H1 (cell line): ENCODE measurements around the gene LPO. TPM values are rescaled to one million over a fixed set of nuclear protein-coding genes. Genes with fewer than 3 reads are reported as not detected.

Experiments
- CREB1 ChIP-seq: IDR thresholded peaks from 2 replicates; pipeline ENCODE4 v1.6.1; 2012; ENCODE audit warnings: inconsistent platforms
- MAFK ChIP-seq: IDR thresholded peaks from 2 replicates; pipeline ENCODE4 v1.6.1; 2012; ENCODE audit warnings: low read depth, mild to moderate bottlenecking, improper control_type of control experiment, low read length
- SIRT6 ChIP-seq: IDR thresholded peaks from one replicate; pipeline ENCODE4 v1.7.1; 2012; ENCODE audit warnings: low read length, inconsistent platforms
- TCF12 ChIP-seq: IDR thresholded peaks from 2 replicates; pipeline ENCODE4 v1.6.1; 2011; ENCODE audit warnings: low read depth, mild to moderate bottlenecking, low read length
- polyA plus RNA-seq, 7 experiments: library from polyadenylated mRNA; depleted of rRNA in 3 of 7; stranded (reverse) in 5 of 7; unstranded in 2 of 7; fragments of >200 nt in 5 of 7; fragments of 200-250 nt in 2 of 7; gene quantifications; 1 replicate in 5 of 7; 2 replicates in 1 of 7; 4 replicates in 1 of 7; pipeline versions ENCODE4 v1.2.1 to v1.2.3, GENCODE V29; 2011 to 2013; ENCODE audit warnings: missing spikeins in 2 of 7, mixed read lengths in 2 of 7
- total RNA-seq: library from RNA; stranded (reverse); fragmentation: NEBNext Ultra II Directional; extraction: Animal tissue kit (Norgen Biotek cat#: 25700); gene quantifications from 2 replicates; pipeline ENCODE4 v1.2.1, GENCODE V29; 2021

LPO gene
- total and polyA plus RNA-seq, 2 of the 8 experiments (the other 6 are each of a cell fraction or from before 2014, with no cell fraction given) = 0.38 to 0.52 TPM

- TF ChIP-seq MAFK (no peak), CREB1 (no peak), TCF12 (no peak), SIRT6 (no peak)
Observed at GRCh38 chr17:58219789-58220183, 18.6 kb upstream of the LPO start (continued).
